IPS-NIHi7 (cell line): ENCODE measurements around the gene TMPRSS5.
"Not testable (repeated sequence)": the region's sequence is repeated elsewhere in the genome, so short reads cannot be mapped to it uniquely, and the experiment has no call there.

Experiments used
- DNase-seq: peaks from one replicate; pipeline ENCODE4 v3.0.0; 2012; ENCODE audit warnings: mixed read lengths; ENCODE audit errors: extremely low spot score

TMPRSS5 gene

DNA sequence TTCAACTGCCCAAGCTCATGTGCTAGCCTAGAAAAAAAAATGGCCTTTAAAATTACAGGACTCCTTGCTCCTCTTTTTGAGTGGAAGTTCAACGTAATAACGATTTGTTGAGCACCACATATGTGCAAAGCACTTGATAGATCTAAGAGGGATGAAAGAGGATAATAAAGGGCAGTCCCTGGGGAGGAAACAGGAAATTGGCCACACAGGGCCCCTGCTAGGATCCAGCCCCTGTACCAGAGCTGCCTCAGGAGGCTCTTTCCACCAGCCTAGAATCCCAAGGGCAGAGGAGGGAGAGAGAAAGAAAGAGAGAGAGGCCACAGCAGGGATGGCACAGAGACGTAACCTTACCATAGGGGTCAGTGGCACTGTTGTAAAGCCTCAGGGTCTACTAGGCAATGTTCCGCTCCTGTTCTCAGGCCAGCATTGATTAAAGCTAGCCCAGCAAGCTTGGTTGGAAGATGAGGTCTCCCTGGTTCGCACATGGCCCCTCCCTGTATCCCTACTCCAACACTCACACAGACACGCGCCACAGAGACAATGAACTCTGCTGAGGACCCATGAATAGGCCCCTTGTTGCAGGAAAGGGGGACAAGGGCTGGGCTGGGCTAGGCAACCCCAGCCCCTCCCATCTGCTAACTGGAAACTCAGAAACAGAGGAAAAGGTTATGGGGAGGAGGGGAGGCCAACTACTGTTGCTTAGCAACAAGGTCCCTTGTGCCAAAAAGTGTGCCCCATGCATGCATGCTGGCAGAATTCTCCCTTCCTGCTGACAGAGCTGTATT lies at the start of gene TMPRSS5:
Gene TMPRSS5, minus strand, starts transcription at position 438 of the 785 bp plus-strand sequence. Its CDS starts 84 bp downstream, at position 354.
- DNase-seq, result no peak

- DNase-seq, result no peak
Measured at GRCh38 chr11:113752932-113753331, 46.8 kb upstream of the TMPRSS5 start.

DNA sequence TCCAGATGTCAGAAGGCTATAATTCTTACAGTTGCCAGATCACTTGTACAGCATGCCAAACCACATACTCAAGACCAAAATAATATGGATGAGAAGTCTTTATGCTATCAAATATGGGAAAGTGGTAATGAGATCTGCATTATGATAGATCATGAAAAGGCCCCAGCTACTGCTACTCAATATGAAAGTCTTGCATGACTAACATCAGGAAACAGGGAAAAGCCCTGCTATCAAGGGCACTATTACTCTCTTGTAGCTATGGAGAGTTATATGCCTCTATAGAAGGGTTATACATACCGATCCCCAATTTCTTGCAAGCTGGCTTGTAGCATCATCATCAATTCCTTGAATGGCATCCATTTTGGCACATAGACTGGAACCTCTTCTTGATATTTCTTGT lies 30.2 kb upstream of the TMPRSS5 start:
- DNase-seq, result no peak

GRCh38 chr11:113732092-113732491 lies 26.0 kb upstream of the TMPRSS5 start:
- no peak for DNase-seq

GRCh38 chr11:113730887-113731726 lies 25.0 kb upstream of the TMPRSS5 start:
- peak; percentile 68 for DNase-seq

GRCh38 chr11:113729456-113729855 lies 23.3 kb upstream of the TMPRSS5 start:
- DNase-seq, result peak; percentile 29

DNA sequence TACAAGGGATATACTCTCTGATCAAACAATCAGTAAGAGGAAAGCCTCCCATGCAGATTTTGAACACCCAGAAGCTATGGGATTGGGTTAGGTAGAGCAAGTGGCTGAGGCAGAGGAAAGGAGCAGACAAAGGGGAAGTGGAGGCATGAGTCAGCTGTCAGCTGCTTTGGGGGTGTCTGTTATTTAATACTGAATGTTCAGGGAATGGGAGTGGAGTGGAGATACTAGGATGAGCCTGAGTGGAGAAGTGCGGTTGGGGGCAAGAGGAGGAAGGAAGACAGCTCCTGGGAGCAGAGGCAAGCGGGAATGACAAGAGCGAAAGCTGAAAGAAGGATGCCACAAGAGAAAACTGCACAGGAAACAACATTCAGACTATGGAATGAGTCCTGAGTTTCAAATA lies 22.7 kb upstream of the TMPRSS5 start:
- no peak for DNase-seq

DNA sequence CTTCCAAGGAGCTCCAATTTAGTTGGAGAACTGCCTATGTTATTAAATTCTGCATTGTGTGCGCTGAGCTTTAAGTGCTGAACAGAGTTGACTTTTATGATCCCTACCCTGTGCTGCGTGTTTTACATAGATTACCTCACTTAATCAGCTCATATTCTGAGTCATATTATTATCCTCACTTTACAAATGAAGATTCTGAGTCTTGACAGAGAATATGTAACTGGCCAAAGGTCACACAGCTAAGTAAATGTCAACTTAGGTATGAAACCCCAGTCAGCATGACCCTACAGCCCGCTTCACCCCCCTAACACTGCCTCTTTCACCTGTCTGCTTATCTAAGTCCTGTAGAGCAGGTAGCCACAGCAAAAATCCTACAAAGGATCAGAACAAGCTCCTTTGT lies 19.8 kb upstream of the TMPRSS5 start:
- no peak for DNase-seq

DNA sequence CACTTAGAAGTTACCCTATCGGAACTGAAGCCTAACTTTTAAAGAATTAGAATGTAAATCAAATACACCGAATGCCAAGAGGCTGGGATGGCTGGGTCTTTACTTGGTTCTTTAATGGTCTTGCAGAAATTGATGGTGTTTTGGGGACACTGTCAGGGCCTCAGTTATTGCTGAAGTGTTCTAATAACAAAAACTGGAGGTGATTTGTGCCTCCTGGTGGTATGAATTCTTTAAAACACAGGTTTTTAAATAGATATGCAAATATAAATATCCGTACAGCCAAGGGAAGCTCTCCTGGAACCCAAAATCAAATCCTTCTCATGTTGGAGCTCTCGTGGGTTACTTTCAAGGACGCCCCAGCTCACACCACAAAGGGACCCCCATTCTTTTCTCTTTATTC lies 19.3 kb upstream of the TMPRSS5 start:
- no peak for DNase-seq

DNA sequence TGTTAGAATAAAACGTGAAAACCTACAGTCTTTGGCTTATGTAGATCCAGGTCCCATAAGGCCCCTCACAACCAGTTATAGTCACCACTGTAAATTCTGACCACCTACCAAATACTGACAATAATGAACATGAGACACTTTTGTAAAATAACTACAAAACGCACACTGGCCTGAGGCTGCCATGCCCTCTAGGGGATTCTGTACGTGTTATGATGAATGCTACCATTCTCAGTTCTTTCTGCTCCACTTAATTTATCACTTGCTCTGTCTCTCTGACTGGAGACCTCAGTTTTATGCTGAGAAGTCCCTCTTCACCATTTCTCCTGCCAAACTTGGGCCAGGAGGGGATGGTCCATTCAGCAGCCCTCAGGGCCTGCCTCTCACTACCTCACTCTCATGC lies 18.7 kb upstream of the TMPRSS5 start:
- DNase-seq, result no peak

DNA sequence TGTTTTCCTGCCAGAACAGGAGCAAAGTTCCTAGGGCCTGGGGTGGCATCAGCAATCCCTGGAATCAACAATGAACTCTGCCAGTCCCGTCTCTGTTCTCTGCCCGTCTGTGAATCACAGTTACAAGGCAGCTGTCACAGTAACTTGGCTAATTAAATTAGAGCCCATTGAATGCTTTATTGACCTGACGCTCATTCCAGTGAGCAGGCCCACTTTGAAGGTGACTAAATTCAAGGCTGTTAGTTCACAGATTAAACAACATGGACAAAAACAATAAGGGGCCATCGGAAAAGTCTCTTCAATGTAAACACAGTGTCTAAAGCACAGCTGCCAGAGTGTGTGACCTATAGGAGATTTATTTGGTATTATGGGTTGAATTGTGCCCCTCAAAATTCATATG lies 17.7 kb upstream of the TMPRSS5 start:
- no peak for DNase-seq

- no peak for DNase-seq
Measured at GRCh38 chr11:113722934-113723333, 16.8 kb upstream of the TMPRSS5 start.

DNA sequence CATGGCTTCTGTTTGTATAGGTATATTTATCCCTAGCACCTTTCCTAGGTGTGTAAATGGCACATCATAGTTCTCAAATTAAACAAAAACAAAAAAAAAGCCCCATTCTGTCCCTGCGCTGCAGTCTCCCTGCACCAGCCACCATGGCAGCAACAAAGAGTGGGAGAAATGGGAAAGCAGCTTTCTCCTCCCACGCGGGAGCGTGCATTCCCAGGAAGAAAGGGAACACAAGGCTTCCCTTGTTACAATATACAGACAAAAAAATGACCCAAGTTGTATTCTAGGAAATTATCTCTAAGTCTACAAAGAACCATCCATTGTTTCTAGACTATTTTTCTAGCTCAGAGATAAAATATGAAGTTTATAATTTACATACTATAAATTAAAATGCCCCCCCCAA lies 16.1 kb upstream of the TMPRSS5 start:
- DNase-seq, result no peak

DNA sequence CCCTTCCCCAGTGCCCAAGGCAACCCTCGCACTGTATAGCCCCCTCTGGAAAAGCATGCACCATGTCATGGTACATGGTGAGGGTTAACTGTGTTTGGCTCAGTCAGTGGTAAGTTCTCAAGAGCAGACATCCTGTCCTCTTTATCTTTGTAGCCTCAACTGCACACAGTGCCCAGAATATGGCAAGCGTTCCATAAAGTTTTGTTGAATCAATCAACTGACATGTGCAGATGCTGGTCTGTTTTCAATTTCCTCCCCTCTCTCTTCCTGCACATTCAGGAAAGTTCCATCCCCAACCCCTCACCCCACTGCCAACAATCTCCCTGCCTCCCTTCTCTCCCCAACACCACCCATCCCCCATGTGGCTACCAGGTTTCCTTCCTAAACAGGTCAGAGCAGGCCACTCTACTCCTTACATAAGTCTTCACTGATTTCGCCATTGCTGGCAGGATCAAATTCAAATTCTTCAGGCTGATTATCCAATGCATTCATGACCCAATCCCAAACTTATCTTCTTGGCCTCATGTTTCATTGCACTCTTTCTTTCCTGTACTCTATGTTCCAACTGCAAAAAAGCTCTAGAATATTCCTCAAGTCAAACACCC lies 15.5 kb upstream of the TMPRSS5 start:
- DNase-seq, result no peak

GRCh38 chr11:113720478-113720877 lies 14.4 kb upstream of the TMPRSS5 start:
- not testable (repeated sequence) for DNase-seq

DNA sequence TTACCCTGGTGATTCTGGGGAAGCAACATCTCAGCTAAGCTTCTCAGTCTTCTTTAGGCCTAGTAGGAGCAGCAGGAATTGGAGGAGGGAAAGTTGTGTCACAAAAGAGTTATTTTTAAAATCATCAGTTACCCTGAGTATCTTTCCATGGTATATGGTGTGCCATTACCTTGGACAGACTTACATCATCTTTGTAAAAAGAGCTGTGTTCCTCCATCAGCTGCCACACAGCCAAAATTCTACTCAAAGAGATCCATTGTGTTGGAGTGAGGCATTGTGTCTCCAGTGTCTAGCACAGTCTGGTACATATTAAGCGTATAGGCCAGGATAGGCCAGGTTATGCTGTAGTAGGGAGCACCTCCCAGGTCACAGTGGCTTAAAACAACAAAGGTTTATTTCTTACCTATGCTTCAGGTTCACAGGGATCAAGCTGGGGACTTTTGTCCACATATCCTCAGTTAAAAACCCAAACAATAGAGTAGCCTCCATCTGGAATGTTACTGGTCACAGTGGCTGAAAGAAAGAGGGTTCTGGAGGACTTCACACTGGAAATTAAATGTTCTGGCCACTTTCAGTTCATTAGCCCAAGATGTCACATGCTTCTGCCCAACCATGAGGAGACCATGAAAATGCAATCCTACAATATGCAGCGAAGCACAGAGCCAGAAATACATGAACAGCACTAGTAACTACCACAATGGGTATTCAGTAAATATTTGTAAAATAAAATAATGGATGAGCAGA lies 9.9 kb upstream of the TMPRSS5 start:
- DNase-seq, result no peak

GRCh38 chr11:113715273-113715672 lies 9.2 kb upstream of the TMPRSS5 start:
- DNase-seq, result no peak

DNA sequence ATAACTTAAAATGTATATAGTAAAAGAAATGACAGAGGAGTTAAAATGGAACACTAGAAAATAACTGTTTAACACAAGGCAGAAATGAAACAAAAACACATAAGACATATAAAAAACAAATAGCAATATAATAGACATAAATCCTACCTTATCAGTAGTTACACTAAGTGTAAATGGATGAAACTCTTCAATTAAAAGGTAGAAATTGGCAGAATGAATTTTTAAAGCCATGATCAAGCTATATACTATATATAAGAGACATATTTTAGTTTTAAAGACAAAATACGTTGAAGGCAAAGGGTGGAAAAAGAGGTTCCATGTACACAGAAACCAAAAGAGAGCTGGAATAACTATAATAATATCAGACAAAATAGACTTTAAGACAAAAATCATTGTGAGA lies 4.9 kb upstream of the TMPRSS5 start:
- DNase-seq, result no peak

DNA sequence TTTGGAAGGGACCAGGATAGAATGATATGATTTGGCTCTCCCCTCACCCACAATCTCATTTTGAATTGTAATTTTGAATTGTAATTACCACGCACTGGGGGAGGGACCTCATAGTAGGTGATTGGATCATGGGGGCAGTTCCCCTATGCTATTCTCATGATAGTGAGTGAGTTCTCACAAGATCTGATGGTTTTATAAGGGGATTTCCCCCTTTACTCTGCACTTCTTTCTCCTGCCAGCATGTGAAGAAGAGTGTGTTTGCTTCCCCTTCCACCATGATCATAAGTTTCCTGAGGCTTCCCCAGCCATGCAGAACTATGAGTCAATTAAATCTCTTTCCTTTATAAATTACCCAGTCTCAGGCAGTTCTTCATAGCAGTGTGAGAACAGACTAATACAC lies 2.6 kb downstream of the TMPRSS5 start:
- not testable (repeated sequence) for DNase-seq

DNA sequence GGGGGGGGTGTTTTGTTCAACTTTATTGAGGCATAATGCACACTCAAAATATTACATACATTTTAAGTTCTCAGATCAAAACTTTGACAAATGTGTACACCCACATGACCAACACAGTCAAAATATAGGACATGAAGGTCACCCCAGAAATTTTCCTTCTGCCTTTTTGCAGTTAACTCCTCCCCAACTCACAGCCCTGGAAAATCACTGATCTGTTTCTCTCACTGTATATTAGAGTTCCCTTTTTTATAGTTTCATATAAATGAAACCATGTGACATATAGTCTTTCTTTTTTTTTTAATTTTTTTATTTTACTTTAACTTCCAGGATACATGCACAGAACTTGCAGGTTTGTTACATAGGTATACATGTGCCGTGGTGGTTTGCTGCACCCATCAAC lies 4.6 kb downstream of the TMPRSS5 start:
- DNase-seq, result no peak

- DNase-seq, result no peak
Measured at GRCh38 chr11:113698515-113698914, 7.6 kb downstream of the TMPRSS5 start.
